ENCODE data around the gene MOV10. TPM values are rescaled to one million over a fixed set of nuclear protein-coding genes. Genes with fewer than 3 reads are reported as not detected.

MOV10 gene
- total and polyA plus RNA-seq, 10 of the 15 experiments (the other 5 are each of a cell fraction or from before 2014, with no cell fraction given): 21.0 to 80.3 (median 49.8) TPM

DNA sequence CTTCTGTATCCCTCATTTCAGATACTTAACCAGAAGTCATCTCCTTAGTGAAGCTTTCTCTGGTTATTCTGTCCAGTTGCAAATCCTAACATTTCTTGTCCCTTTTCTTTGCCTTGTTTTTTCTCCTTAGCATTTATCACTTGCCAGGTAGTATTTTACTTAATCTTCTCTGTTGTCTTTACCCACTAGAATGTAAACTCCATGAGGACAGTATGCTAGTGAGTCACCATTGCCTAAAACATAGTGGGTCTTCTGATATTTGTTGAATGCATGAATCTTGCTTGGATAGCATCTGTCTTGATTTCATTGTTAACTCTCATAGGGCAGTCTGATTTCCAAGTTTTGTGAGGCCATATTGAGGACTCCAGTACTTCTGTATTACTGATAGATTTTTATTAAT, 45.2 kb upstream of the MOV10 start (continued):
- TF ChIP-seq, protein P1, sequence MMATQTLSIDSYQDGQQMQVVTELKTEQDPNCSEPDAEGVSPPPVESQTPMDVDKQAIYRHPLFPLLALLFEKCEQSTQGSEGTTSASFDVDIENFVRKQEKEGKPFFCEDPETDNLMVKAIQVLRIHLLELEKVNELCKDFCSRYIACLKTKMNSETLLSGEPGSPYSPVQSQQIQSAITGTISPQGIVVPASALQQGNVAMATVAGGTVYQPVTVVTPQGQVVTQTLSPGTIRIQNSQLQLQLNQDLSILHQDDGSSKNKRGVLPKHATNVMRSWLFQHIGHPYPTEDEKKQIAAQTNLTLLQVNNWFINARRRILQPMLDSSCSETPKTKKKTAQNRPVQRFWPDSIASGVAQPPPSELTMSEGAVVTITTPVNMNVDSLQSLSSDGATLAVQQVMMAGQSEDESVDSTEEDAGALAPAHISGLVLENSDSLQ (IDR thresholded peaks at IDR 0.05): no peak
- TF ChIP-seq SIN3A (IDR thresholded peaks at IDR 0.05; ENCODE audit: low read depth, low read length) (no peak), GABPA (IDR thresholded peaks at IDR 0.05; ENCODE audit: low read depth) (no peak), SREBF1 (IDR thresholded peaks at IDR 0.05; ENCODE audit: low read length) (no peak)
- TF ChIP-seq, protein P2, sequence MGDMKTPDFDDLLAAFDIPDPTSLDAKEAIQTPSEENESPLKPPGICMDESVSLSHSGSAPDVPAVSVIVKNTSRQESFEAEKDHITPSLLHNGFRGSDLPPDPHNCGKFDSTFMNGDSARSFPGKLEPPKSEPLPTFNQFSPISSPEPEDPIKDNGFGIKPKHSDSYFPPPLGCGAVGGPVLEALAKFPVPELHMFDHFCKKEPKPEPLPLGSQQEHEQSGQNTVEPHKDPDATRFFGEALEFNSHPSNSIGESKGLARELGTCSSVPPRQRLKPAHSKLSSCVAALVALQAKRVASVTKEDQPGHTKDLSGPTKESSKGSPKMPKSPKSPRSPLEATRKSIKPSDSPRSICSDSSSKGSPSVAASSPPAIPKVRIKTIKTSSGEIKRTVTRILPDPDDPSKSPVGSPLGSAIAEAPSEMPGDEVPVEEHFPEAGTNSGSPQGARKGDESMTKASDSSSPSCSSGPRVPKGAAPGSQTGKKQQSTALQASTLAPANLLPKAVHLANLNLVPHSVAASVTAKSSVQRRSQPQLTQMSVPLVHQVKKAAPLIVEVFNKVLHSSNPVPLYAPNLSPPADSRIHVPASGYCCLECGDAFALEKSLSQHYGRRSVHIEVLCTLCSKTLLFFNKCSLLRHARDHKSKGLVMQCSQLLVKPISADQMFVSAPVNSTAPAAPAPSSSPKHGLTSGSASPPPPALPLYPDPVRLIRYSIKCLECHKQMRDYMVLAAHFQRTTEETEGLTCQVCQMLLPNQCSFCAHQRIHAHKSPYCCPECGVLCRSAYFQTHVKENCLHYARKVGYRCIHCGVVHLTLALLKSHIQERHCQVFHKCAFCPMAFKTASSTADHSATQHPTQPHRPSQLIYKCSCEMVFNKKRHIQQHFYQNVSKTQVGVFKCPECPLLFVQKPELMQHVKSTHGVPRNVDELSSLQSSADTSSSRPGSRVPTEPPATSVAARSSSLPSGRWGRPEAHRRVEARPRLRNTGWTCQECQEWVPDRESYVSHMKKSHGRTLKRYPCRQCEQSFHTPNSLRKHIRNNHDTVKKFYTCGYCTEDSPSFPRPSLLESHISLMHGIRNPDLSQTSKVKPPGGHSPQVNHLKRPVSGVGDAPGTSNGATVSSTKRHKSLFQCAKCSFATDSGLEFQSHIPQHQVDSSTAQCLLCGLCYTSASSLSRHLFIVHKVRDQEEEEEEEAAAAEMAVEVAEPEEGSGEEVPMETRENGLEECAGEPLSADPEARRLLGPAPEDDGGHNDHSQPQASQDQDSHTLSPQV (IDR thresholded peaks at IDR 0.05): no peak

DNA sequence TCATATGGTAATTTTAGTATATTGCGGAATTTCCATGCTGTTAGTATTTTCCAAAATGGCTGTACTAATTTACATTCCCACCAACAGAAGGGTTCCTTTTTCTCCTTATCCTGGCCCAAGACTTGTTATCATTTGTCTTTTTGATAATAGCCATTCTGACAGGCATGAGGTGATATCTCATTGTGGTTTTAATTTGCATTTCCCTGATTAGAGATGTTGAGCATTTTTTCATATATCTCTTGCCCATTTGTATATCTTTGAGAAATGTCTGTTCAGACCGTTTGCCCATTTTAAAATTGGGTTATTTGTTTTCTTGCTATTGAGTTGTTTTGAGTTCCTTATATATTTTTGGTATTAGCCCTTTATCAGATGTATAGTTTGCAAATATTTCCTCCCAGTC, 40.8 kb upstream of the MOV10 start:
- Histone ChIP-seq H3K36me3 (ENCODE audit: control insufficient read depth in 2 of 2, insufficient read depth in 2 of 2, low read length in 1 of 2) (peaks cover 0 to 14% of the 10 kb centered on the region in 2 experiments; a peak in 2 of 4 replicates), H3K79me2 (ENCODE audit: control insufficient read depth, insufficient read depth, low read length) (peaks cover 98% of the 10 kb centered on the region), H3K4me2 (ENCODE audit: control insufficient read depth, insufficient read depth) (peak overlapping the region; percentile 46; the same call in 1 of the 2 replicates), H3K4me1 (ENCODE audit: control insufficient read depth, insufficient read depth, low read length) (peaks cover 29% of the 10 kb centered on the region), H3K9ac (ENCODE audit: control insufficient read depth, insufficient read depth, low read length) (no peak overlapping the region), H4K20me1 (ENCODE audit: control insufficient read depth, insufficient read depth) (peaks cover 15% of the 10 kb centered on the region), H3K27me3 (replicated peaks in 1 of 2; ENCODE audit: control insufficient read depth in 2 of 2, insufficient read depth in 2 of 2, low read length in 1 of 2) (no peaks in the 10 kb centered on the region), H2AFZ (ENCODE audit: control insufficient read depth, low read depth, low read length) (no peak overlapping the region), H3K9me3 (replicated peaks; ENCODE audit: control insufficient read depth, insufficient read depth, low read length) (no peaks in the 10 kb centered on the region), H3K27ac (ENCODE audit: control insufficient read depth, insufficient read depth) (no peak overlapping the region), H3K4me3 (0 out of 2 replicates have a peak overlapping the region, but pooled peaks have one; percentile 13)
- no peak for ATAC-seq
- ChIA-PET SMC1A (ENCODE audit: uncharacterized antibody, unreplicated experiment) (interaction anchor here (0.7 to 2.0 kb wide), 3 partner anchors 75 to 280 kb away, joined by 3 to 5 read pairs (median 4); no protein-coding TSS in a partner anchor), CTCF (interaction anchor here (1.0 to 1.5 kb wide), 4 partner anchors 11 to 409 kb away, joined by 3 to 4 read pairs (median 4); partner anchors contain the start of gene MOV10), RAD21 (ENCODE audit: unreplicated experiment) (interaction anchor here (3.6 kb wide), 1 partner anchor 12 kb away, joined by 23 read pairs; no protein-coding TSS in a partner anchor), POLR2A (interaction anchor here (1.0 to 1.5 kb wide), 2 partner anchors 8 to 12 kb away, joined by 4 to 5 read pairs; no protein-coding TSS in a partner anchor)
- TF ChIP-seq, protein P1 (IDR thresholded peaks at IDR 0.05): peak; percentile 32; the same call in 1 of the 2 replicates
- no peak for TF ChIP-seq MYC (IDR thresholded peaks at IDR 0.05; ENCODE audit: insufficient read depth, insufficient read length, insufficient replicate concordance, low read length, severe bottlenecking)
- no peak for TF ChIP-seq RAD21 (IDR thresholded peaks at IDR 0.05; ENCODE audit: insufficient read depth, low read depth, low read length)
- WGBS (ENCODE audit: insufficient coverage, insufficient replicate concordance, low lambda C conversion rate, missing lambda C conversion rate): 68% methylated on average over 2 of the region's 2 CpGs
- no peak for DNase-seq (ENCODE audit: low read depth, low spot score)
- no TSS peak for BruUV-seq (replicated peaks)
- in situ Hi-C loops (cut with MboI) (no loop called here), intact Hi-C loops (cut with micrococcal nuclease; ENCODE audit: unreplicated experiment) (loop anchor here (5.0 kb wide), 1 partner anchor 34 kb away; no protein-coding TSS in a partner anchor)
- FAIRE-seq: no peak

All from GM12878 (cell line).